GM12872 (cell line): ENCODE measurements around the gene FLRT1.

Source experiments
- CTCF ChIP-seq: IDR thresholded peaks from 3 replicates; pipeline ENCODE4 v1.5.1; 2011; ENCODE audit warnings: low read depth, mild to moderate bottlenecking, low read length, moderate library complexity; ENCODE audit not compliant: insufficient read depth

The FLRT1 gene

DNA sequence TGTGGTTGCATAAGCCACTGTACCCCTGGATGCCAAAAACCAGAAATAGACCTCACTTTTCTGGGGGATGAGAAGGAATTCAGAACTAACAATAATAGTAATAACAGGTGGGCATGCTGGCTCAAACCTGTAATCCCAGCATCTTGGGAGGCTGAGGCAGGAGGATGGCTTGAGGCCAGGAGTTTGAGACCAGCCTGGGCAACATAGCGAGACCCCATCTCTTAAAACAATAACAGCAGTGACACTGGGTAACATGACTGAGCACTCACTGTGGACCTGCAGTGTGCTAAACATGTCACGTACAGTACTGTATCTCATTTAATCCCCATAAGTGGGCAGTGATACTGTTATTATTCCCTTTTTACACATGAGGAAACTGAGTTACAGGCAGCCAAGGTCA, 10.0 kb downstream of the FLRT1 start:
- TF ChIP-seq CTCF = no peak

DNA sequence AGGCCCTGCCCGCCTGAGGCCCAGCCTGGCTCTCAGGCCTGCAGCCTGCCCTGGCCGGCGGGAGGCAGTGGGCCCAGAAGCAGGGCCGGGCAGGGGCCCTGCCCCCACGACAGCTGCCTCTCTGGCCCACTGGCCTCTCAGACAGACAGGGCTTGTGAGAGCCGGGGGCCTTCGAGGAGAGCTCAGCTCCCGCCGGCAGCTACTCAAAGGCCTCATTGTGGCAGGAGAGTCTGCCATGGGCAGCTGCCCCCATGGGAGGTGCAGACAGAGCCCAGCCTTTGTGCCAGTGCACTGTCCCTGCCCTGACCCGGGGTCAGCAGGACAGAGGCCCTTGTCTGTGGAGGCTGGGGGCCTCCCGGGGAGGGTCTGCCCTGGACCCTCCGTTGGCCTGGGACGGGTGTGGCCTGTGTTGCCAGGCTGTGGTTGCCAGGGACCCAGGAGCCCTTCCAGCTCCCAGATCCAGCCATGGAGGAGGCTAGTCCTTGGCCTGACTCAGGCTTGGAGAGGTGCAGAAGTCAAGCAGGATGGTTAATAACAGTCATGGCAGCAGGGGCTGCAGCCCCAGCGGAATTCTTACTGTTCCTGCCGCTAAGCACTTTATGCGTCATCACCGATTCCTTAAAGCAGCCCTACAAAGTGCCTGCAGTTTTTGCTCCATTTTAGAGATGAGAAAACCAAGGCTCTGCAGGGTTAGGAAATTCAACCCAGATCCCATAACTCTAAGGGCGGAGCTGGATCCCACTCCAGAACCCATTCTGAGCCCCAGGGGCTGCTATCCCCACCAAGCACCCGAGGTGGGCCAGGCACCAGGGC, 12.5 kb downstream of the FLRT1 start:
- no peak for TF ChIP-seq CTCF

DNA sequence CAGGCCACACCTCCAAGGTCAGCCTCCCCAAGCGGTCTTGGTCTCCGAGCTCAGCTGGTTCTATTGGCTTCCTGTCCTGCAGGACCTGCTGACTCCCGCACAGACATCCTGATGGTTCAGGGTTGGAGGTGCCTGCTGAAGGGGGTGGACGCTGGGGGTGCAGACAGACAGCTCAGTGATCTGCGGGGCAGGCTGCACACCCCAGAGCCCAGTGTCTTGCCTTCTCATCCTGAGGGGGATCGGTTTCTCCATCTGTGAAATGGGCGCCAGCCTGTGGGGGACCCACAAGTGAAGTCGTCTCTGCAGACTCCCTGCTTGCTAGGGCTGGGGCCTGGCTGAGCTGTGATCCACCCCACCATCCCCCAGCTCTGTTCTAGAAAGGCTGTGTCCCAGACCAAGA, 13.8 kb downstream of the FLRT1 start:
- no peak for TF ChIP-seq CTCF

DNA sequence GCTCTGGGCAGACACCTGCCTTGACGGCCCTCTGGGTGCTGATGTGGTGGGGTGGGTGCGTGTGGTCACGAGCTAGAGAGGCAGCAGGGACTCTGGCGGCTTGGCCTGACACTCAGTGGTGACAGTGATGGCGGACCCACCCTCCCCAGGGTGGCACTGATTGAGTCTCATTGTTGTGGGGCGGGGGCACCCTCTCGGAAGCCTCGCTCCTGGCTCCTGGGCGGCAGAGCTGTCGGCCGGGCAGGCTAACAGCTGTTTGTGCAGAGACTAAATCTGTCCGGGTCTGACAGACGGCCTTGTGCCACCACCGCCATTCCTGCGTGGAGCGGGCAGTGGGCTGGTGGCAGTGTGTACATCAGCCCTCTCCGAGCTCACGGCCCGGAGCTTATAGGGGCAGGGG, 15.6 kb downstream of the FLRT1 start:
- no peak for TF ChIP-seq CTCF

DNA sequence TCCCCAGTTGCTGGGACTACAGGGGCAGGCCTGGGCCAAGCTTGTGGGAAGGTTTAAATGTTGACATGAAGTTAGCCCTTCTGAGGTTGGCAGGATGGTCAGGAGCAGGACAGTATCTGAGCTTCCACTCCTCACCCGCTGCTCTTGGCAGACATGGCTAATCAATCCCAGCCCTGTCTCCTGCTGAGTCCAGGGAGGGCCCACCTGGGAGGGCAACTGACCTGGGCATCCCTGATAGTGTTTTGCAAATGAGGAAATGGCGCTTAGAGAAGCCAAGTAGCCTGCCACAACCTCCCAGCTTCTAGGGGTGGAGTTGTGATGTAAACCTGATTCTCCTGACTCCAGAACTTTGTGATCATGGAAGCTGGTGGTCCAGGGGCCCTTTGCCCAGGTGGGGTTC, 16.7 kb downstream of the FLRT1 start:
- TF ChIP-seq CTCF = no peak

DNA sequence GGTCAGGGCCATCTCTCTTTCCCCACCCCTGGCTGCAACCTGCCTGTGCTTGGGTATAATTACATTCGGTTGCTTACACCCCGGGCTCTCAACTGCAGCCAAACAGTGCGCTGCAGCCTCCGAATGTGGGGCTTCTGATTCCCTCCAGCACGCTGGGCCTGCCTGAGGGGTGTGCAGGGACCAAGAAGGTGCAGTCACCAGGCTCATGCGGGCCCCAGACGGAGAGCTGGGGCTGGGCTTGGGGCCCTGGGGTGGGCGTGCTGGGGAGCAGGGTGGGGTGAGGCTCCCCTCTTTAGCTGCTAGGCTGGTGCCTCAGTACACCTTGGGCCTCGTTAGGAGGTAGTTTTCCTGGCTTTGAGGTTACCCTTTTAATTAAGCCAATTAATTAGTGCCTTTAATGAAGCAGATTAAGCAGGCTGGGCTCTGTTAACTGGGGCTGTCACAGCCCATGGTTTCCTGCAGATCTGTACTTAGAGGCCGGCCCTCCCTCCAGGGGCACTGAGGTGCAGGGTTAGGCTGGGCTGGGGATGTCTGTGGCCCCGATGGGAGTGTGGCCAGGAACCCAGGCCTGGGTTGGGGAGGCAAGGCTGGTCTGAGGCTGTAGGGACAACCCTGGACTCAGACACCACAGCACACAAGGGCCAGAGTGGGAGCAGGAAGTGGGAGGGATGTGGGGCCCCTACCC, 17.3 kb downstream of the FLRT1 start:
- TF ChIP-seq CTCF = no peak

DNA sequence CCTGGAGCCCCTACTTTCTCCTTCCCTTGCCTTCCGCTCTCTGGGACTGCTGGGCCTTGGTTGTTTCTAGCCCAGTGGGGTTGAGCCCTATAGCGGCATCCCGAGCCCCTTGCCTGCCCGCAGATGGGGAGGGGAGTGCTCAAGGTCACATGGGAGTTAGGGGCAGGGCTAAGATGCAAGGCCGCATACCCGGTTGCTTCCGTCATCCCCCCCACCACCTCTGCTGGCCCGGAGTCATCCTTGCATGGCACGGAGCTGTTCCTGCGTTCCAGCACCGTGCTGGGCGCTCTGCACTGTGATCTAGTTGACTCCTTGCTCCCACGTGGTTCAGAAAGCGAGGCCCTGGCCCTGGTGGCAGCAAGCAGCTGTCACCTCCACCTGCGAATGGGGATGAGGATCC, 18.0 kb downstream of the FLRT1 start:
- no peak for TF ChIP-seq CTCF
